Measurements from ENCODE around the gene BTN2A1.

Gene BTN2A1

DNA sequence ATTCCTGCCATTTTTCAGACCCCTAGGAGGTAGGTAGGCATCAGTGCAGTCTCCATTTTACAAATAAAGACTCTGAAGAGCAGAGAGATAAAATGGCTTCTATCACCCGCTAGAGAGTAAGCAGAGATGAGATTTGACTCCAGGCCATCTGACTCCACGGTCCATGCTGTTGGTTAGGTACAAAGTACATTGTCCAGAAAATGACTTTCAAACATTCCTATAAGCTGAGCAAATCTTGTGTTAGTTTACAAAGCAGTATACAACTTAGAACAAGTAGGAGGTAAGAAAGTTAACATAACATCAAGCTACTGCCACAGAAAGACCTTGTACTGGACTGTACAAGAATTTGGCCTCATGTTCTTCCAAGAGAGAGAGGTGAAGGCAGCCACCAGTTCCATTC lies 57.2 kb downstream of the BTN2A1 start:
- no peak overlapping the region for H3K4me3 Mint-ChIP-seq
- H3K27me3 Mint-ChIP-seq = no peaks in the 10 kb centered on the region
- H3K4me1 Mint-ChIP-seq = peaks cover 4% of the 10 kb centered on the region
- no peaks in the 10 kb centered on the region for H3K36me3 Mint-ChIP-seq (ENCODE audit: low read depth)
- ATAC-seq (no peak), DNase-seq (no peak)
- H3K9me3 Mint-ChIP-seq = no peaks in the 10 kb centered on the region
- no peak overlapping the region for H3K27ac Mint-ChIP-seq

DNA sequence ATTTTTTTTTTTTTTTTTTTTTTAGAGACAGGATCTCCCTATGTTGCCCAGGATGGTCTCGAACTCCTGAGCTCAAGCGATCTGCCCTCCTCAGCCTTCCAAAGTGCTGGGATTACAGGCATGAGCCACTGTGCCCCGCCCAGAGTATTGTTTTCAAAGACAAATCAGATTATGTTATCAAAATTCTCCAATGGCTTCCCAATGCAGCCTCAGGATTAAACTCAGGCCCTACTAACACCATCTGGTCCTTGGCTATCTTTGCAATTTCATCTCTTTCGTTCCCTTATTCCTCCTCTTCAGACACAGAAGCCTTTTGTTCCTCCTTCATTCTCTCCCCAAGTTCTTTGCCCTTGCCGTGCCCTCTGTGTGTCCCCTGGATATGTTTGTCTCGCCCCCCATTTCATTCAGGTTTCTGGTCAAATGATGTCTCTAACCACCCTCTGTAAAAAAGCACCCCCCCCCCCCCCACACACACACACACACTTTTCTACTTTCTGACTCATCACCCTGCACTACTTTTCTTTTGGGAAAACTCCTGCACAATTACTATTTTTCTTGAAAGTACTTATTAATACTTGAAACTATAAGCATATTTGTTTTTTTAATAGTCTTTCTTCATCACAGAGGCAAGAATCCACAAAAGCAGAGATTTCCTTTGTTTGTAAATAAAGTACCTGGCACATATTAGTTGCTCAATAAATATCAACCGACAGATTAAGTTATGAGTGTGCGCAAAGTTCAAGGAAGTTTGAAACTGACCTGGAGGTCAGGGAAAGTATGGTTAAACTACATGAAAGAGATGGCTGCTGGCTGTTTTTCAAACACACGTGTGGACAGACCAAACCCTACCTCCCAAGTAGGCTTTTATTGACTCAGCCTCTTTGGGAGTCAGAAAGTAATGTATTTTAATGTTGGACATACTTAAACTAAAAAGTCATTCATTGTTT lies 59.0 kb downstream of the BTN2A1 start:
- ATAC-seq (no peak), DNase-seq (no peak)
- H3K4me1 Mint-ChIP-seq = peaks cover 16% of the 10 kb centered on the region
- H3K9me3 Mint-ChIP-seq = no peaks in the 10 kb centered on the region
- H3K27ac Mint-ChIP-seq = no peak overlapping the region
- peaks cover 2% of the 10 kb centered on the region for H3K27me3 Mint-ChIP-seq
- H3K4me3 Mint-ChIP-seq = no peak overlapping the region
- H3K36me3 Mint-ChIP-seq (ENCODE audit: low read depth) = peaks cover 4% of the 10 kb centered on the region

Data from activated naive CD8-positive, alpha-beta T cell treated with anti-CD3 and anti-CD28 coated beads, Interleukin-2, amount 50 U/mL, for 24 hours (primary cell).